Uterus (tissue), 4 donors: ENCODE measurements around the gene CNTN1. TPM values are rescaled to one million over a fixed set of nuclear protein-coding genes. Genes with fewer than 3 reads are reported as not detected.
A peak's percentile ranks its signal among the peaks of the same experiment; 100 is the strongest.

ENCODE experiments used
- DNase-seq, 2 donors: peaks; one replicate each; pipeline ENCODE4 v3.0.0-alpha.2; 2019 to 2020
- H3K27ac ChIP-seq, 2 donors: fragments of 200-600 bp; sonication (generic); 1 replicate in 1 of 2; 2 replicates in 1 of 2; pipeline ENCODE4 v1.5.1; 2016 to 2018
- H3K27me3 ChIP-seq, 2 donors: fragments of 200-600 bp; sonication (generic); one replicate each; pipeline ENCODE4 v1.5.1; 2018 to 2019; ENCODE audit warnings: control low read depth in 1 of 2
- H3K36me3 ChIP-seq, 2 donors: fragments of 200-600 bp; sonication (generic); one replicate each; pipeline ENCODE4 v1.5.1; 2019; ENCODE audit warnings: control low read depth in 1 of 2
- H3K4me1 ChIP-seq, 2 donors: fragments of 200-600 bp; sonication (generic); one replicate each; pipeline ENCODE4 v1.5.1; 2018 to 2019; ENCODE audit warnings: control low read depth in 1 of 2
- H3K4me3 ChIP-seq, 2 donors: fragments of 200-600 bp; sonication (generic); 1 replicate in 1 of 2; 2 replicates in 1 of 2; pipeline ENCODE4 v1.5.1; 2018 to 2019; ENCODE audit warnings: mild to moderate bottlenecking in 1 of 2
- H3K9me3 ChIP-seq, 2 donors: fragments of 200-600 bp; sonication (generic); one replicate each; pipeline ENCODE4 v1.5.1; 2019; ENCODE audit warnings: control low read depth in 1 of 2
- POLR2A ChIP-seq, 2 donors: fragments of 450-650 bp; IDR thresholded peaks; one replicate each; pipeline ENCODE4 v1.6.1; 2016; ENCODE audit warnings: antibody characterized with exemption in 2 of 2, mild to moderate bottlenecking in 1 of 2, moderate library complexity in 1 of 2
- intact Hi-C: fragments of 100-400 bp; cut with DNase I; formaldehyde crosslinking; loops from one replicate; pipeline ENCODE4 v1.15.1; 2023; ENCODE audit warnings: low total_unique reads
- total RNA-seq, 4 donors: library from RNA; depleted of rRNA in 3 of 4; stranded (reverse); fragments of >200 nt in 3 of 4; gene quantifications; one replicate each; pipeline versions ENCODE4 v1.1.0 to v1.2.4, GENCODE V29; 2014 to 2023
- TF ChIP-seq, protein P1 (sequence below), 4 experiments: fragments of 200-600 bp in 2 of 4; fragments of 450-650 bp in 2 of 4; sonication (generic) in 2 of 4; IDR thresholded peaks; one replicate each; pipeline ENCODE4 v1.5.1; 2016 to 2019; ENCODE audit warnings: antibody characterized with exemption in 4 of 4, mild to moderate bottlenecking in 2 of 4, moderate library complexity in 1 of 4
- donor health status: DM: yes; HTN: yes; CAD: no.

Gene CNTN1
- total RNA-seq, 4 donors from 2014 or later: 1.5 to 124 (median 11.0) TPM

DNA sequence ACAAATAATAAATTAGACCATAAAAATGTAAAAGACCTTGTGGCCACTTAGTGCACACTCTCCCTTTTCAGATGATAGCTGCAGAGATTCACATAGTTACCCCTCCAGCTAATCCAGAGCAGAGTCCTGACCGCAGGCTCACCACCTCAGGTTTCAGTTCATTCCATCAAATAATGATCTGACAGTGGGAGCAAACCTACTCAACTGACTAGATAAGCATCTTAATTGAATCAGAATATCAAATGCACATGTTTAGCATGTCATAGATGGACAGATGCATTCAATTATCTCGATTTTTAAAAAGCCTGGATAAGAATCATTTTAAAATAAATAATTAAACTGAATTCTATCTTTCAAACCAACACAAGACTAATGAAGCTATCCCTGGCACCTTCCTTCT is 253.5 kb downstream of the CNTN1 start:
- H3K36me3 ChIP-seq: no peaks in the 10 kb centered on the region
- no peaks in the 10 kb centered on the region for H3K9me3 ChIP-seq
- no peak for DNase-seq
- TF ChIP-seq, protein P1, sequence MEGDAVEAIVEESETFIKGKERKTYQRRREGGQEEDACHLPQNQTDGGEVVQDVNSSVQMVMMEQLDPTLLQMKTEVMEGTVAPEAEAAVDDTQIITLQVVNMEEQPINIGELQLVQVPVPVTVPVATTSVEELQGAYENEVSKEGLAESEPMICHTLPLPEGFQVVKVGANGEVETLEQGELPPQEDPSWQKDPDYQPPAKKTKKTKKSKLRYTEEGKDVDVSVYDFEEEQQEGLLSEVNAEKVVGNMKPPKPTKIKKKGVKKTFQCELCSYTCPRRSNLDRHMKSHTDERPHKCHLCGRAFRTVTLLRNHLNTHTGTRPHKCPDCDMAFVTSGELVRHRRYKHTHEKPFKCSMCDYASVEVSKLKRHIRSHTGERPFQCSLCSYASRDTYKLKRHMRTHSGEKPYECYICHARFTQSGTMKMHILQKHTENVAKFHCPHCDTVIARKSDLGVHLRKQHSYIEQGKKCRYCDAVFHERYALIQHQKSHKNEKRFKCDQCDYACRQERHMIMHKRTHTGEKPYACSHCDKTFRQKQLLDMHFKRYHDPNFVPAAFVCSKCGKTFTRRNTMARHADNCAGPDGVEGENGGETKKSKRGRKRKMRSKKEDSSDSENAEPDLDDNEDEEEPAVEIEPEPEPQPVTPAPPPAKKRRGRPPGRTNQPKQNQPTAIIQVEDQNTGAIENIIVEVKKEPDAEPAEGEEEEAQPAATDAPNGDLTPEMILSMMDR (IDR thresholded peaks at IDR 0.05): no peak
- no peak for TF ChIP-seq POLR2A (IDR thresholded peaks at IDR 0.05)
- H3K27me3 ChIP-seq: no peaks in the 10 kb centered on the region
- intact Hi-C loops: no loop called here
- H3K4me1 ChIP-seq: no peaks in the 10 kb centered on the region
- H3K27ac ChIP-seq: no peak overlapping the region
- H3K4me3 ChIP-seq: no peak overlapping the region

DNA sequence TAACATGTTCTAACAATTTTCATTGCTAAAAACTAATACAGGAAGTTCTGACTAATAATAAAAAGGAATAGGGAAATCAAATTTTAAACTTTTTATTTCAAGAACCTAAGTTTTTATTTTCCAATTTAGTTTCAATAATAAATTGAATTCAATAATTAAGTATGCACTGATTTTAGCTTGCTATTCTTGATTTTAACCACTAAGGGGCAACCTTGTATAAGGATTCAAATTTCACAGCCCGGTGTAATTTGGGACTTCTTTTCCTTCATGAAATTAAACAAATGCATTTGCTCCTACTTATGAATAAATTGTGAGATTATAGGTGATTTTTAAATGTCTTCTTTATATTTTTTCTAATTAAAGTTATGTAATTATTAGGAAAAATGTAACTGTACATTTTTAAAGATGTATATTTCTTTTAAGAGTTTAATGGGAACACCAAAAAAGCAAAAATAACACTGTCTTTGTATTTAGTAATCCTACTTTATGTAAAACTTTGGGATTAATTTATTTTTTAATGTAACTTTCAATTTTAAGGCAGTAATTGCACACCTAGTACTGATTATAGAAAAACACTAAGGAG is 254.5 kb downstream of the CNTN1 start:
- H3K36me3 ChIP-seq: no peaks in the 10 kb centered on the region
- H3K4me3 ChIP-seq: no peak overlapping the region
- H3K9me3 ChIP-seq: no peaks in the 10 kb centered on the region
- no peak overlapping the region for H3K27ac ChIP-seq
- TF ChIP-seq, protein P1 (IDR thresholded peaks at IDR 0.05): peak; percentile 50 to 69 (median 54)
- no peak for TF ChIP-seq POLR2A (IDR thresholded peaks at IDR 0.05)
- H3K4me1 ChIP-seq: no peaks in the 10 kb centered on the region
- no peaks in the 10 kb centered on the region for H3K27me3 ChIP-seq
- intact Hi-C loops: no loop called here
- DNase-seq: no peak

DNA sequence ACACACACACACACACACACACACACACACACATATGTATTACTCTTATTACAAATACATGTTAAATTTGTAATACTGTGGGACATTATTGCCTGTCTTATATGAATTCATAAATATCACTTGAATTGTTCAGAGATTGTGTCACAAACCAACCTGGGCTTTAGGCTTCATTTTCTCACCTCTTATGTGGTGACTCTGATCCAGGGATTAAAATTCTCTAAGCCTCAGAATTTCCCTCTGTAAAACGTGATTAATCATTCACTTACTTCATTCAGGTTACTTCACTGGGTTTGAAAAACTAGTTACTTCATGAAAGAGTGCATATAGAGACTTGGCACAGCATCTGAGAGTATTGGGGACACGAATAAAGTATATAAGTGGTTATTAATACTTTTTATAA is 255.6 kb downstream of the CNTN1 start:
- intact Hi-C loops: no loop called here
- Histone ChIP-seq H3K4me1 (no peaks in the 10 kb centered on the region), H3K9me3 (no peaks in the 10 kb centered on the region), H3K36me3 (no peaks in the 10 kb centered on the region), H3K27ac (no peak overlapping the region), H3K4me3 (no peak overlapping the region), H3K27me3 (no peaks in the 10 kb centered on the region)
- DNase-seq: no peak
- TF ChIP-seq POLR2A (IDR thresholded peaks at IDR 0.05): no peak
- TF ChIP-seq, protein P1 (IDR thresholded peaks at IDR 0.05): no peak

DNA sequence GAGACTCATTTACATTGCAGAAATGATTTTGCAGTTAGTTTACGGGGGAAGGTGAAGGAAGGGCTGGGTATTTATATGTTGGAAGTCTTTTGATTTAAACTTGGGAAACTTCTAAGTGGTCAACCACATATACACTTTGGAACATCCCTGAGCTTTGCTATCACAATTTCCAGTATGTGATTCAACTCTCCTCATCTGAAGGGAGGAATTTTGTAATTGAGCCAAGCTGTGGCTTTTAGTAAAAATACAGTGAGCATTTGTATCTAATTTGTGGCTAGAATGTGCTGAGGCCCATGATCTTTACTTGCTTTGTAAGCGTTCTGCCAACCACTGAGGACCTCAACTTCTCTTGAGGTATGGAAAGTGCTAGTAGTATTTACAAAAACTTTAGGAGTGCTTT is 260.8 kb downstream of the CNTN1 start:
- Histone ChIP-seq H3K27me3 (no peaks in the 10 kb centered on the region), H3K36me3 (no peaks in the 10 kb centered on the region), H3K27ac (no peak overlapping the region), H3K4me3 (no peak overlapping the region), H3K4me1 (no peaks in the 10 kb centered on the region), H3K9me3 (no peaks in the 10 kb centered on the region)
- DNase-seq: no peak
- intact Hi-C loops: no loop called here
- TF ChIP-seq POLR2A (IDR thresholded peaks at IDR 0.05): no peak

DNA sequence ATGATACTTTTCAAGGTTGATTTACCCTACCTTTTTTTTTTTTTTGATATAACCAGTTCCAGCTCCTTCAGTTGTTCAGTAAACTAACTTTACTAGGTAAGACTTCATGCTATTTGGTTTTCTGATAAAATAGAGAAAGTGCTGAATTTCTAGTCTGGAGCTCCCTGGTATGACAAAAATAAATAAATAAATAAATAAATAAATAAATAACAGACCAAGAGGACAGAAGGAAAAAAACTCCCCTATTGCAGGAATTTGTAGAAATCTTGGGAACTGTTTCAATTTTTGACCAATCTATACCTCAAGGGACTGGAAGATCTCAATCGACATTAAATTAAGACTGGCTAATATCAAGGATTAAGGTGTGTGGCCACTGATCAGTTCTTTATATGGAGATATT is 265.2 kb downstream of the CNTN1 start:
- intact Hi-C loops: no loop called here
- H3K36me3 ChIP-seq: no peaks in the 10 kb centered on the region
- DNase-seq: no peak
- no peak for TF ChIP-seq POLR2A (IDR thresholded peaks at IDR 0.05)
- TF ChIP-seq, protein P1 (IDR thresholded peaks at IDR 0.05): no peak
- no peaks in the 10 kb centered on the region for H3K27me3 ChIP-seq
- no peaks in the 10 kb centered on the region for H3K9me3 ChIP-seq
- no peaks in the 10 kb centered on the region for H3K4me1 ChIP-seq
- H3K4me3 ChIP-seq: no peak overlapping the region
- H3K27ac ChIP-seq: no peak overlapping the region

DNA sequence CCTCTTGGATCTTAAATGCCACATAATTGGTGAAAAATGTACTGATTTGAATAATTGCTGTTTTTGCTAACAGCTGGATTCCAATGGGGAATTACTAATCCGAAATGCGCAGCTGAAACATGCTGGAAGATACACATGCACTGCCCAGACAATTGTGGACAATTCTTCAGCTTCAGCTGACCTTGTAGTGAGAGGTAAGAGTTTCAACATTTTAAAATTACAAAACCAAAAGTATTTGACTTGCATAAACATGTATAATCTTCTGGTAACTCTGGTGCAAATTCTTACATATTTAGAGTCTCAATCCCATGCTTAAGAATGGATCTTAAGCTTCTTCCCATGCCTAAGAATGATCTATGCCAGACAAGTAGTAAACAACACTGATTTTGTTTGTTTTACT is 266.8 kb downstream of the CNTN1 start:
- Histone ChIP-seq H3K4me1 (no peaks in the 10 kb centered on the region), H3K36me3 (no peaks in the 10 kb centered on the region), H3K27me3 (no peaks in the 10 kb centered on the region), H3K27ac (no peak overlapping the region), H3K4me3 (no peak overlapping the region), H3K9me3 (no peaks in the 10 kb centered on the region)
- intact Hi-C loops: no loop called here
- TF ChIP-seq, protein P1 (IDR thresholded peaks at IDR 0.05): no peak
- TF ChIP-seq POLR2A (IDR thresholded peaks at IDR 0.05): no peak
- DNase-seq: no peak
